H1 (cell line): Measurements from ENCODE around the gene SLK. TPM values are rescaled to one million over a fixed set of nuclear protein-coding genes. Genes with fewer than 3 reads are reported as not detected.

Experiments
- BACH1 ChIP-seq: IDR thresholded peaks from 2 replicates; pipeline ENCODE4 v1.6.1; 2012; ENCODE audit warnings: low read length, improper control_type of control experiment
- FOSL1 ChIP-seq: IDR thresholded peaks from 2 replicates; pipeline ENCODE4 v1.6.1; 2011; ENCODE audit warnings: mild to moderate bottlenecking, low read depth, low read length, moderate library complexity; ENCODE audit not compliant: insufficient read depth
- HDAC2 ChIP-seq, 2 experiments: fragments of 300-600 bp in 1 of 2; sonication (generic) in 1 of 2; IDR thresholded peaks; 2 replicates each; pipeline ENCODE4 v1.6.1; 2011 to 2012; ENCODE audit warnings: low read depth in 2 of 2, low read length in 2 of 2, mild to moderate bottlenecking in 2 of 2, moderate library complexity in 2 of 2, borderline replicate concordance in 1 of 2, inconsistent platforms in 1 of 2
- JUND ChIP-seq: IDR thresholded peaks from 2 replicates; pipeline ENCODE4 v1.6.1; 2011; ENCODE audit warnings: mild to moderate bottlenecking, improper control_type of control experiment, low read length
- SIX5 ChIP-seq: IDR thresholded peaks from 2 replicates; pipeline ENCODE4 v1.6.1; 2011; ENCODE audit warnings: mild to moderate bottlenecking, low read depth, low read length
- TAF7 ChIP-seq: optimal IDR thresholded peaks from 2 replicates; pipeline ENCODE3; 2011; ENCODE audit warnings: low read depth, mild to moderate bottlenecking, inconsistent platforms, low read length, moderate library complexity, borderline replicate concordance
- TBP ChIP-seq: IDR thresholded peaks from 2 replicates; pipeline ENCODE4 v1.6.1; 2011; ENCODE audit warnings: low read depth, low read length, improper control_type of control experiment
- ZNF274 ChIP-seq: IDR thresholded peaks from 2 replicates; pipeline ENCODE4 v1.7.0; 2012; ENCODE audit warnings: low read length, borderline replicate concordance; ENCODE audit errors: extremely low read depth
- polyA plus RNA-seq, 7 experiments: library from polyadenylated mRNA; depleted of rRNA in 3 of 7; stranded (reverse) in 5 of 7; unstranded in 2 of 7; fragments of >200 nt in 5 of 7; fragments of 200-250 nt in 2 of 7; gene quantifications; 1 replicate in 5 of 7; 2 replicates in 1 of 7; 4 replicates in 1 of 7; pipeline versions ENCODE4 v1.2.1 to v1.2.3, GENCODE V29; 2011 to 2013; ENCODE audit warnings: missing spikeins in 2 of 7, mixed read lengths in 2 of 7
- total RNA-seq: library from RNA; stranded (reverse); fragmentation: NEBNext Ultra II Directional; extraction: Animal tissue kit (Norgen Biotek cat#: 25700); gene quantifications from 2 replicates; pipeline ENCODE4 v1.2.1, GENCODE V29; 2021
- TF ChIP-seq, protein P1 (sequence below): fragments of 300-600 bp; sonication (generic); IDR thresholded peaks from 2 replicates; pipeline ENCODE4 v1.7.1; 2012; ENCODE audit warnings: low read length, moderate library complexity, mild to moderate bottlenecking, inconsistent platforms; ENCODE audit not compliant: insufficient replicate concordance

Gene SLK
- total and polyA plus RNA-seq, 2 of the 8 experiments (the other 6 are each of a cell fraction or from before 2014, with no cell fraction given) = 2.7 to 18.3 TPM

GRCh38 chr10:103951183-103951582 lies 15.8 kb upstream of the SLK start (continued):
- TF ChIP-seq, protein P1, sequence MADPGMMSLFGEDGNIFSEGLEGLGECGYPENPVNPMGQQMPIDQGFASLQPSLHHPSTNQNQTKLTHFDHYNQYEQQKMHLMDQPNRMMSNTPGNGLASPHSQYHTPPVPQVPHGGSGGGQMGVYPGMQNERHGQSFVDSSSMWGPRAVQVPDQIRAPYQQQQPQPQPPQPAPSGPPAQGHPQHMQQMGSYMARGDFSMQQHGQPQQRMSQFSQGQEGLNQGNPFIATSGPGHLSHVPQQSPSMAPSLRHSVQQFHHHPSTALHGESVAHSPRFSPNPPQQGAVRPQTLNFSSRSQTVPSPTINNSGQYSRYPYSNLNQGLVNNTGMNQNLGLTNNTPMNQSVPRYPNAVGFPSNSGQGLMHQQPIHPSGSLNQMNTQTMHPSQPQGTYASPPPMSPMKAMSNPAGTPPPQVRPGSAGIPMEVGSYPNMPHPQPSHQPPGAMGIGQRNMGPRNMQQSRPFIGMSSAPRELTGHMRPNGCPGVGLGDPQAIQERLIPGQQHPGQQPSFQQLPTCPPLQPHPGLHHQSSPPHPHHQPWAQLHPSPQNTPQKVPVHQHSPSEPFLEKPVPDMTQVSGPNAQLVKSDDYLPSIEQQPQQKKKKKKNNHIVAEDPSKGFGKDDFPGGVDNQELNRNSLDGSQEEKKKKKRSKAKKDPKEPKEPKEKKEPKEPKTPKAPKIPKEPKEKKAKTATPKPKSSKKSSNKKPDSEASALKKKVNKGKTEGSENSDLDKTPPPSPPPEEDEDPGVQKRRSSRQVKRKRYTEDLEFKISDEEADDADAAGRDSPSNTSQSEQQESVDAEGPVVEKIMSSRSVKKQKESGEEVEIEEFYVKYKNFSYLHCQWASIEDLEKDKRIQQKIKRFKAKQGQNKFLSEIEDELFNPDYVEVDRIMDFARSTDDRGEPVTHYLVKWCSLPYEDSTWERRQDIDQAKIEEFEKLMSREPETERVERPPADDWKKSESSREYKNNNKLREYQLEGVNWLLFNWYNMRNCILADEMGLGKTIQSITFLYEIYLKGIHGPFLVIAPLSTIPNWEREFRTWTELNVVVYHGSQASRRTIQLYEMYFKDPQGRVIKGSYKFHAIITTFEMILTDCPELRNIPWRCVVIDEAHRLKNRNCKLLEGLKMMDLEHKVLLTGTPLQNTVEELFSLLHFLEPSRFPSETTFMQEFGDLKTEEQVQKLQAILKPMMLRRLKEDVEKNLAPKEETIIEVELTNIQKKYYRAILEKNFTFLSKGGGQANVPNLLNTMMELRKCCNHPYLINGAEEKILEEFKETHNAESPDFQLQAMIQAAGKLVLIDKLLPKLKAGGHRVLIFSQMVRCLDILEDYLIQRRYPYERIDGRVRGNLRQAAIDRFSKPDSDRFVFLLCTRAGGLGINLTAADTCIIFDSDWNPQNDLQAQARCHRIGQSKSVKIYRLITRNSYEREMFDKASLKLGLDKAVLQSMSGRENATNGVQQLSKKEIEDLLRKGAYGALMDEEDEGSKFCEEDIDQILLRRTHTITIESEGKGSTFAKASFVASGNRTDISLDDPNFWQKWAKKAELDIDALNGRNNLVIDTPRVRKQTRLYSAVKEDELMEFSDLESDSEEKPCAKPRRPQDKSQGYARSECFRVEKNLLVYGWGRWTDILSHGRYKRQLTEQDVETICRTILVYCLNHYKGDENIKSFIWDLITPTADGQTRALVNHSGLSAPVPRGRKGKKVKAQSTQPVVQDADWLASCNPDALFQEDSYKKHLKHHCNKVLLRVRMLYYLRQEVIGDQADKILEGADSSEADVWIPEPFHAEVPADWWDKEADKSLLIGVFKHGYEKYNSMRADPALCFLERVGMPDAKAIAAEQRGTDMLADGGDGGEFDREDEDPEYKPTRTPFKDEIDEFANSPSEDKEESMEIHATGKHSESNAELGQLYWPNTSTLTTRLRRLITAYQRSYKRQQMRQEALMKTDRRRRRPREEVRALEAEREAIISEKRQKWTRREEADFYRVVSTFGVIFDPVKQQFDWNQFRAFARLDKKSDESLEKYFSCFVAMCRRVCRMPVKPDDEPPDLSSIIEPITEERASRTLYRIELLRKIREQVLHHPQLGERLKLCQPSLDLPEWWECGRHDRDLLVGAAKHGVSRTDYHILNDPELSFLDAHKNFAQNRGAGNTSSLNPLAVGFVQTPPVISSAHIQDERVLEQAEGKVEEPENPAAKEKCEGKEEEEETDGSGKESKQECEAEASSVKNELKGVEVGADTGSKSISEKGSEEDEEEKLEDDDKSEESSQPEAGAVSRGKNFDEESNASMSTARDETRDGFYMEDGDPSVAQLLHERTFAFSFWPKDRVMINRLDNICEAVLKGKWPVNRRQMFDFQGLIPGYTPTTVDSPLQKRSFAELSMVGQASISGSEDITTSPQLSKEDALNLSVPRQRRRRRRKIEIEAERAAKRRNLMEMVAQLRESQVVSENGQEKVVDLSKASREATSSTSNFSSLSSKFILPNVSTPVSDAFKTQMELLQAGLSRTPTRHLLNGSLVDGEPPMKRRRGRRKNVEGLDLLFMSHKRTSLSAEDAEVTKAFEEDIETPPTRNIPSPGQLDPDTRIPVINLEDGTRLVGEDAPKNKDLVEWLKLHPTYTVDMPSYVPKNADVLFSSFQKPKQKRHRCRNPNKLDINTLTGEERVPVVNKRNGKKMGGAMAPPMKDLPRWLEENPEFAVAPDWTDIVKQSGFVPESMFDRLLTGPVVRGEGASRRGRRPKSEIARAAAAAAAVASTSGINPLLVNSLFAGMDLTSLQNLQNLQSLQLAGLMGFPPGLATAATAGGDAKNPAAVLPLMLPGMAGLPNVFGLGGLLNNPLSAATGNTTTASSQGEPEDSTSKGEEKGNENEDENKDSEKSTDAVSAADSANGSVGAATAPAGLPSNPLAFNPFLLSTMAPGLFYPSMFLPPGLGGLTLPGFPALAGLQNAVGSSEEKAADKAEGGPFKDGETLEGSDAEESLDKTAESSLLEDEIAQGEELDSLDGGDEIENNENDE = no peak
- TF ChIP-seq JUND (no peak), ZNF274 (no peak), FOSL1 (no peak), BACH1 (no peak), SIX5 (no peak), HDAC2 (IDR thresholded peaks at IDR 0.05; ENCODE audit: borderline replicate concordance in 1 of 2, low read depth in 2 of 2, low read length in 2 of 2) (no peak), TAF7 (no peak), TBP (no peak)
